DND-41 (cell line): Measurements from ENCODE around the gene GNE.
"Not testable (repeated sequence)": the region's sequence is repeated elsewhere in the genome, so short reads cannot be mapped to it uniquely, and the experiment has no call there.

Experiments
- CTCF ChIP-seq: IDR thresholded peaks from 2 replicates; pipeline ENCODE4 v1.5.1; 2012; ENCODE audit warnings: borderline replicate concordance, low read length, moderate library complexity, mild to moderate bottlenecking; ENCODE audit not compliant: poor library complexity, severe bottlenecking; ENCODE audit errors: extremely low read depth
- EZH2 ChIP-seq: IDR thresholded peaks from 3 replicates; pipeline ENCODE4 v1.6.1; 2012; ENCODE audit warnings: borderline replicate concordance, low read depth, mild to moderate bottlenecking, moderate library complexity, low read length, inconsistent platforms; ENCODE audit not compliant: severe bottlenecking

GRCh38 chr9:36304366-36304765, 46.1 kb upstream of the GNE start:
- not testable (repeated sequence) for TF ChIP-seq CTCF, EZH2
